Astrocyte of the hippocampus (primary cell): ENCODE measurements around the gene ARAP1.
"Not testable (repeated sequence)": the region's sequence is repeated elsewhere in the genome, so short reads cannot be mapped to it uniquely, and the experiment has no call there.

Experiments
- DNase-seq: peaks from one replicate; pipeline ENCODE4 v3.0.0; 2011; ENCODE audit warnings: low read depth, low spot score

ARAP1 gene

GRCh38 chr11:72752088-72752914, at the start of gene ARAP1:
ARAP1 (minus strand) TSS chr11:72752408; CDS start chr11:72727128, 25,280 bp downstream.
- DNase-seq, result peak; percentile 83

DNA sequence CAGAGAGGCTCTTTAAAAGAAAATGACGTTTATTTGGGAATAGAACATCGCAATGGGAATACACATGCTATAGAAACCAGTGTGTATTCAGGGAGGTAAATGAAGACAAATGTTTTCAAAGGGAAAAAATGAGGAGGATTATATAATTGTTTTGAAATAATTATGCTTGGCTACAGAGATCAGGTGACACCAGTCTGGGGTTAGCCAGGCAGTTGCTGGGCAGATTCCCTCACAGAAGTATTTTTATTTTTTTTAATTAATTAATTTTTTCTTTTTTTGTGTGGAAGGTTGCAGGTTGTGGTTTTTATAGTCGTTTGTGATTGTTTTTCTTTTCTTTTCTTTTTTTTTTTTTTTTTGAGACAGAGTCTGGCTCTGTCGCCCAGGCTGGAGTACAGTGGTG, 47.2 kb upstream of the ARAP1 start:
- no peak for DNase-seq

DNA sequence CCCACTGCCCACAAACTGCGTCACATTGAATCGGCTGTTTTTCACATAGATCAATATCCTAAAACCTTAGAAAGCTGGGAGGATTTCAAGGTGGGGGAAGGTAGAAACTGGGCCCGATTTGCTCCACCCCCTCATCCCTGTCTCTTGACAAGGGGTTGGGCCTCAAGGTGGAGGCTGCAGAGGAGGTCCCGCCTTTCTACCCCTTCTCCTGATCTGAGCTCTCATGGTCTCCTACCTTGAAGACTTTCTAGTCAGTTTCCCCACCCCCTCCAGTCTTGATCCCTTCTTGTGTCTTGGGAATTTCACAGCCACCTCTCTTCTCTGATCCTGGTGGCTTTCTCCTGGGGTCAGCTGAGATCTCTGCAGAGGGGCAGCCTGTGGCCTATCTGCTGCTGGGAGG, 46.2 kb upstream of the ARAP1 start:
- no peak for DNase-seq

GRCh38 chr11:72793425-72794367, 41.5 kb upstream of the ARAP1 start, which contains the start of gene STARD10:
STARD10 (minus strand) TSS chr11:72794047; CDS start chr11:72781181, 12,866 bp downstream.
- DNase-seq, result peak; percentile 99

DNA sequence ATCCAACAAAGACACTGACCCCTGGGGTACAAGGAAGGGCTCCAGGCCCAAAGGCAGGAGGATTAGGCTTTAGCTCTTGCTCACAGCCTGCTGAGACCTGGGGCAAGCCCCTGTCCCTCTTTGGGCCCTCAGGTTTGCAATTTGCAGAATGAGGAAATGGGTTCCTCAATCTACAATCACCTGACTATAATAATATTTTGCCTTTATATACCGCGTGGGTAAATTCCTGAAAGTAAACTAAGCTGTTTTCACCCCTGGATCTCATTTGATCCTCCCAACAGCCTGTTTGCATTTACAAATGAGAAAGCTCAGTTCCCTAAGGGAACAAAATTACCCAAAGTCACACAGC, 40.8 kb upstream of the ARAP1 start:
- DNase-seq, result no peak

- DNase-seq, result no peak
Observed at GRCh38 chr11:72792437-72793021, 40.3 kb upstream of the ARAP1 start.

DNA sequence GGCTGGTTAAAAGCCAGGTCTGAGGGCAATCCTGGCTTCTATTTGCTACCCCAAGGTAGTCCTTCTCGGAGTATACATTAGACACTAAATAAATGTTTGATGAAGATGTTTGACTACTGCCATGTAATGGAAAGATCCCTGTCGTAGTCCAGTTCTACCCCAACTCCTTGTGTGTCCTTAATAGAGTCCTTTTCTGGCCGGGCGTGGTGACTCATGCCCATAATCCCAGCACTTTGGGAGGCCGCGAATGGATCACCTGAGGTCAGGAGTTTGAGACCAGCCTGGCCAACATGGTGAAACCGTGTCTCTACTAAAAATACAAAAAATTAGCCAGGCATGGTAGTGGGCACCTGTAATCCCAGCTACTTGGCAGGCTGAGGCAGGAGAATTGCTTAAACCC, 39.0 kb upstream of the ARAP1 start:
- not testable (repeated sequence) for DNase-seq

DNA sequence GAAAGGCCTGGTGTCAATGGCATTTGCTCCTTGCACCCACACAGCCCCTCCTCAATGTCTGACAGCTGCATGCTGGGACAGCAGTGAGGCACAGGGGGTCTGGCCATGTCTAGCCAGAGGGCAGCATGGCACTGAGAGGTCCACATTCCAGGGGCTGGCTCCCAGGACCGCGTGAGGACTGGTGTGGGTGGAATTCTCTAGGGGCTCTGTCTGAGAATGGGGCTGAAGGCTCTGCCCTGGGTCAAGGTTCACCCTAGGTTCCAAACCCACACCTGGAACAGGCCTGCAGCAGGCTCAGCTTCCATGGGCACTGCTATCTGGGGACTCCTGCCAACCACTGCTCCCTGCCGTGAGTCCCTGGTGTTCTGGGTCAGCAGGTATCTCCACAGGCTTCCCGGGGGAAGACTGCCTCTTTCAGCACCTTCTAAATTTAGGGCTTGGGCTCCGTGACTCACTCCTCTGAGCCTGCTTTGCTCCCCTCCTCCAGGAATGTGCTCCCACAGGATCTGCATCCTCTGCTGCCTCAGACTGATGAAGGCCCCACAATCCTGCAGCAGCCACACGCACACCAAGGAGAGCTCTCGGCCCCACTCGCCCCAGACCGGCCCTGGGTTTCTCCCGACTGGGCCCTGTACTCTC, 37.4 kb upstream of the ARAP1 start:
- DNase-seq, result peak; percentile 39

DNA sequence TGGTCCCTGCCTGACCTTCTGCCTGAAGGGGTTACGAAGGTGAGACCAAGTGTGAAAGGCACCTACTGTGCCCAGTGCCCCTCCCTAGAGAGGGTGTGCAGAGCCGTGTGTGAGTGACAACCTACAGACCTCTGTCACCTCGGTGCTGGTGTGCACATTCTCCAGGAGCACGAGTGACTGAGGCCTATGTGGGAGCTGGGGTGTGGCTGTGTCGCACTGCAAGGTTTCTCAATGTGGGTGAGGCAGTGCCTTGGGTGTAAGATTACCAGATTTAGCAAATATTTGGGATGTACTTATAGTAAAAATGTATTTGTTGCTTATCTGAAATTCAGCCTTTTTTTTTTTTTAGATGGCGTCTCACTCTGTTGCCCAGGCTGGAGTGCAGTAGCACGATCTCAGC, 36.0 kb upstream of the ARAP1 start:
- no peak for DNase-seq

- DNase-seq, result no peak
Observed at GRCh38 chr11:72787216-72788104, 35.3 kb upstream of the ARAP1 start.

DNA sequence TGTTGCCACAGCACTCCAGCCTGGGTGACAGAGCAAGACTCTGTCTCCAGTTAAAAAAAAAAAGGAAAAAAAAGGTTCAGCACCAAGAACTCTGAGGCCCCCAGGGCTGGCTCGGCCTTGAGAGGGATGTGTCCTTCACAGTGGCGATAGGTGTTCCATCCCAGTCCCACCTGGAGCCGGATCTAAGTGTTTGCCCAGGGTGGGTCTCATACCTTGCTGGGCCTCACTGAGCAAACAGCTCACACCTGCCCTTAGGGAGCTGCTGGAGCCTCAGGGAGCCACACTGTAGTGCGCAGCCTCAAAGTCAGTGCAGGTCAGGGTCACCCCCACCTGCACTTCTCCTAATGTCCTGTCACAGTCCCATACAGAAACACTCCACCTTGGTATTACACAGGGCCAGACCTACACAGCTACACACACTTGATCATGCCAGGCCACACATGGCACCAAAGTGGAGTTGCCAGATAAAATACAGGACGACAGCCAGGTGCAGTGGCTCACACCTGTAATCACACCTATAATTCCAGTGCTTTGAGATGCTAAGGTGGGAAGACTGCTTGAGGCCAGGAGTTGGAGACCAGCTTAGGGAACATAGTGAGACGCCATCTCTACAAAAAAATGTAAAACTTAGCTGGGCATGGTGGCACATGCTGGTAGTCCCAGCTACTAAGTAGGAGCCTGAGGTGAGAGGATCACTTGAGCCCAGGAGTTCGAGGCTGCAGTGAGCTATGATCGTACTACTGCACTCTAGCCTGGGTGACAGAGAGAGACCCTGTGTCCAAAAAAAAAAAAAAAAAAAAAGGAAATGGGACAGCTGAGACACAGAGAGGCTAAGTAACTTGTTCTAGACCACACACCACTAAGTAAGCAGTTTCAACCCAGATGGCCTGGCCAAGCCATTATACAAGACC, 34.4 kb upstream of the ARAP1 start:
- no peak for DNase-seq

DNA sequence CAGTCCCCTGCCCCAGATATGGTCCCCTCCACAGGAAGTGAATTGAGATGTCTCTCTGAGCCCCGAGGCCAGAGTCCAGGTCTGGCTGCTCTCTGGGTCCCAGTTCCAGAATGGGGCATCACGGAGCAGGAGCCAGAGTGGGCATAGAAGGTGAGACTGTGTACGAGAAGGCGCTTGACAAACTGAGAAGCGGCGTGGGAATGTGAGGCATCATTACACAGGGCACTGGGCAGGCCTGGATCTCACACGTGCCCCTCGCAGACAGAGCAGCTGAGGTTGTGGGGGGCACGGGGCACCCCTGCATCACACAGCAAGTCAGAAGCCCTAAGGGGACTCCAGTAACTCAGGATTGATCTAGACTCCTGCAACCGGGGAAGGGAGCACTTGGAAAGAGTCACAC, 32.5 kb upstream of the ARAP1 start:
- DNase-seq, result no peak

DNA sequence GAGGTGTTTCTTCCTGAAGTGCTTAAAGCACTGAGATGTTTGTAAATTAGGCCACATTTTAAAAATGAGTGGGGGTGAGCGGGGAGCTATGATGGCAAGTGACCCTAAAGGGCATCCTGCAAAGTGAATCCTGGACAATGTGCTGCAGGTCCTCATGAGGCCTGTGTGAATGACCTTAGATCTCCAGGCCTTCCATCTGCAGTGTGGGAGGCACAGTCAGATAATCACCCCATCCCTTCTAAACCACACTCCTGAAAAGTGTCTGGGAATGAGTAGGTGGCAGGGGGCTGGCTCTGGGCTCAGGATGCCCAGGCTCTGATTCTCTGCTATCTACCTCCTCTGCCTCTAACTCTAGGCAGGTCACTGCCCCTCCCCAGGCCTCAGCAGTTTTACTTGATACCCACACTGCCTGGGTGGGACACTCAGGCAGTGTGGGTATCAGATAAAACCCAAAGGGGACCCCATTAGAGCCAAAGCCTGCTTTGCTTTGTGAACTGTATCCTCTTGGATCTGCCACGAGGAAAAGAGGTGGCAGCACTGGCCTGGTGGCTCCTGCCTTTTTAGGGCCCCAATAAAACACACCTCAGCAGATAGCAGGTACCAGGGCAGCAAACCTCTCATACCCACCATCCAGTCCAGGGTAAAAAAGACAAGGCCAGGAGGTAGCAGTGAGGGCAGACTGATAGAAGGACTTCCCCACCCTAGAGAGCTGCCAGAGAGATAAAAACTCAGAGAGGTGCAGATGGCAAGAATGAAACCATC, 31.1 kb upstream of the ARAP1 start:
- DNase-seq, result no peak

GRCh38 chr11:72782081-72782920, 30.1 kb upstream of the ARAP1 start:
- no peak for DNase-seq

DNA sequence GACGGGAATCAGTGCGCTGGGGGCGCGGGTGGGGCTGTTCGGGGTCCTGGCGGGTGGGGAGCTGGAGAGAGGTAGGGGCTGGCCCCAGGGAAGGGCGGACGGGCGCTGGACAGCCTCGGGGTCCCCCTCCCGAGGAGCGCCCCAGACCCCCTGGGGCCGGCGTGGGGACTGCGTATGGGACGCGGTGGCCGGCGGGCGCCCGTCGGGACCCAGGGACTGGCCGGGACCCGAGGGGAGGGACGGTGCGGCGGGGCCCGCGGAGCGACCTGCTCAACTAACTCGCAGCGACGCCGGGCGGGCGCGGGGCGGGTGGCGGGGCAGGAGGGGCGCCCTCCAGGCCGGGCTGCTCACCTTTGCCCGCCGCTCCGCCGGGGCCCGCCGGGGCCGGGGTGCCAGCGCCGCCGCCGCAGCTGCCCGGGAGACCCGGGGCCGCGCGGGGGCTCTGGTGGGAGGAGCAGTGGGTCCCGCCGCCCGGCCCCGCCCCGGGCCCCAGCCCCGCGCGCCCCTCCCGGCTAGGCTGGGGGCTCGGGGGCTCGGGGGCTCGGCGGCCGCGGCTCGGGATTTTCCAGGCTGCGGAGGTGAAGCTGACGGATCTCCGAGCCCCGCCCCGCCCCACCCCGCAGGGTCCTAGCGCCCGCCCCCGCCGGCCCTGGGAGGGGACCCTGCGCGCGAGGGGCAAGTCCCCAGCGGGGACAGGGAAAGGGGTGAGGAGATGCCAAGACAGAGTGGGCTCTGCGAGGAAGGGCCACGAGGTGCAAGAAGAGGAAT, 29.3 kb upstream of the ARAP1 start:
- DNase-seq, result peak; percentile 60

DNA sequence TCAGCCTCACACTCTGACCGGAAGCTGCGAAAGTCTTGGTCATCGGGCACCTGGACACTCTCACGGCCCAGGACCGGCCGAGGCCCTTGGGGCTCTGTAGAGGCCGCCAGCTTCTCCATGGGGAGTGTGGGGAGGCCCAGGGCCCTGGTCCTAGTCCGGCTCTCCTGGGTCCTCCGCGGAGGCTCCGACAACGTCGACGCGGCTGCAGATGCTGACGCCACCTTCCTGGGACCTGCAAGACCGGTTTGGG, 28.8 kb upstream of the ARAP1 start:
- DNase-seq, result no peak

DNA sequence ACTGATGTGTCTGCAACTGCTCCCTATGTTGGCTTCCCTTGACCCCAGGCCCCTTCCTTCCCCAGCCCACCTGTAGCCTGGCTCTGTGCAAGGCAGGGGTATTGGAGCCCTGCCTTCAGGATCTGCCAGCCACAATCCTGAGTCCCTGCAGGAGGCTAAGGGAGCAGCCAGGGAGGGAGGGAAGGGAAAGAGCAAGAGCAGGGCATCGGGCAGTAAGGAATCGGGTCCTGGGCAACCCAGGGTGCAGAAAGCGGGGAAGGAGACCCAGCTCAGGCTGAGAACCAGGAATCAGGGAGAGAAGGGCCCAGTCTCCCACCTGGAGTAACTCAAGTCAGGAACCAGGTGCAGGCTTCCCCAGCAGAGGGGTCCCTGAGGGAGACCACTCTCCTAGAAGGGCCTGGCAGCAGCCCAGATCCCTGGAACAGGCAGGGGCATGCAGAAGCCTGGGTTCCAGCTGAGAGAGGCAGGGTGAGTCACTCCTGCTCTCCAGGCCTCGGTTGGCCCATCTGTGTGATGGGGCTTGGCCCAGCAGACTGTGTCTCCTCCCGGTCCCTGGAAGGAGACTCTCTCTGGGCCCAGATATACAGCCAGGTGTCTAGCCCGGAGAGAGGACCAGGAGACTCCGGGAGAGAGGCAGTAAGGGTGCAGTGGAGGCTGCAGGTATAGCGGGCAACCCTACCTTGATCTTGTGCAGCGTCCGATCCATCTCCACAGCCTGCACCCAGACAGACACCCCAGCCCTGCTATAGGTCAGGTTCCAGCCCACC, 28.3 kb upstream of the ARAP1 start:
- no peak for DNase-seq
